Erythroblast (primary cell): ENCODE measurements around the gene PKN1.

Source experiments
- GATA1 ChIP-seq: IDR thresholded peaks from 2 replicates; pipeline ENCODE4 v1.6.1; 2011; ENCODE audit warnings: low read depth, mild to moderate bottlenecking, control low read depth, low read length, moderate library complexity
- POLR2A ChIP-seq: IDR thresholded peaks from 2 replicates; pipeline ENCODE4 v1.6.1; 2011; ENCODE audit warnings: mild to moderate bottlenecking, low read length

DNA sequence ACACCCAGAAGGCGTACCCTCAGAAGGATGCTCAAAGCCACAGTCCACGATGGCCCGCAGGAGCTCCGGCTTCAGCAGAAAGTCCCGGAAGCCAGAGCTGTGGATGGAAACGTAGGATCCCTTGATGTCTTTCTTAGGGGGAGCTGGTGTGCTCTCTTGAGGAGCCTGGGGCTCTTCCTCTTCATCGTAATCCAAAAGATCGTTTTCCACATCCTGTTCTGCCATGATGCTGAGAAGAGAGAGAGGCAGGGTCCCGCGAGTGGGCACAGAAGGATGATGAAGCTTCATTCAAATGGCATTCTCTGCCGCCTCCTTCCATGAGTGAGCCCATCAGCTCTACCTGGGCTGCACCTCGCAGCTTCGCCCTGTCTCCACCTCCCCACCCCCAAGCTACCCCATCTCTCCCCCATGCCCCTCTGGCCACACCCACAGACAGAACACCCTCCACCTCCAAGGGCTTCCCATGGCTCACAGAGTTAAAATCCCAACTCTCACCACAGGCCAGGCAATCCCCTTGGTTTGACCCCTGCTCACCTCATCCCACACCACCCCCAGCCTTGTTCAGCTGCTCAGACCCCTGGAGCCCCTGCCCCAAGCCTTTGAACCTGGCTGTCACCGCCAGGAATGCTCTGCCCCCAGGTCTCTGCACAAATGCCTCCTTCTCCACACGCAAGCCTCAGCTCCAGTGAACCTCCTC is 20.0 kb upstream of the PKN1 start:
- TF ChIP-seq POLR2A (no peak), GATA1 (no peak)
